Activated CD4-positive, alpha-beta T cell treated with anti-CD3 and anti-CD28 coated beads, Interleukin-2, amount 10 ng/mL, durations not matched to agents 24 days and 14 days (primary cell): ENCODE results near the gene GP1BA. TPM values are rescaled to one million over a fixed set of nuclear protein-coding genes. Genes with fewer than 3 reads are reported as not detected.

Experiments used
- DNase-seq: peaks from one replicate; pipeline ENCODE4 v3.0.0; 2022
- H3K27ac Mint-ChIP-seq: one replicate; pipeline ENCODE4 v1.8.0; 2022; ENCODE audit warnings: mild to moderate bottlenecking, mixed read lengths
- H3K27me3 Mint-ChIP-seq: one replicate; pipeline ENCODE4 v1.8.0; 2022; ENCODE audit warnings: mixed read lengths
- H3K36me3 Mint-ChIP-seq: one replicate; pipeline ENCODE4 v1.8.0; 2022; ENCODE audit warnings: low read depth, mild to moderate bottlenecking, mixed read lengths
- H3K4me1 Mint-ChIP-seq: one replicate; pipeline ENCODE4 v1.8.0; 2021; ENCODE audit warnings: mixed read lengths
- H3K4me3 Mint-ChIP-seq: one replicate; pipeline ENCODE4 v1.8.0; 2022; ENCODE audit warnings: mild to moderate bottlenecking, moderate library complexity, mixed read lengths
- H3K9me3 Mint-ChIP-seq: one replicate; pipeline ENCODE4 v1.8.0; 2021; ENCODE audit warnings: mixed read lengths
- intact Hi-C: fragments of 100-400 bp; cut with micrococcal nuclease; formaldehyde crosslinking; loops from one replicate; pipeline ENCODE4 v1.15.1; 2023
- total RNA-seq: library from RNA; stranded (reverse); gene quantifications from 2 replicates; pipeline ENCODE4 v1.2.3, GENCODE V29; 2022

Gene GP1BA
- total RNA-seq, 1 donor from 2014 or later: not detected

- H3K4me3 Mint-ChIP-seq: no peak overlapping the region
- DNase-seq: no peak
- no peak overlapping the region for H3K27ac Mint-ChIP-seq
- intact Hi-C loops: no loop called here
- no peaks in the 10 kb centered on the region for H3K9me3 Mint-ChIP-seq
- peaks cover 3% of the 10 kb centered on the region for H3K4me1 Mint-ChIP-seq
- peaks cover 57% of the 10 kb centered on the region for H3K36me3 Mint-ChIP-seq
- no peaks in the 10 kb centered on the region for H3K27me3 Mint-ChIP-seq
Observed at GRCh38 chr17:4972752-4973151, 40.7 kb downstream of the GP1BA start.

- Mint-ChIP-seq H3K27me3 (no peaks in the 10 kb centered on the region), H3K36me3 (peaks cover 64% of the 10 kb centered on the region), H3K4me1 (peaks cover 3% of the 10 kb centered on the region), H3K4me3 (no peak overlapping the region), H3K27ac (peak overlapping the region; percentile 18), H3K9me3 (no peaks in the 10 kb centered on the region)
- no peak for DNase-seq
- intact Hi-C loops: no loop called here
Observed at GRCh38 chr17:4973256-4974114, 41.4 kb downstream of the GP1BA start.

DNA sequence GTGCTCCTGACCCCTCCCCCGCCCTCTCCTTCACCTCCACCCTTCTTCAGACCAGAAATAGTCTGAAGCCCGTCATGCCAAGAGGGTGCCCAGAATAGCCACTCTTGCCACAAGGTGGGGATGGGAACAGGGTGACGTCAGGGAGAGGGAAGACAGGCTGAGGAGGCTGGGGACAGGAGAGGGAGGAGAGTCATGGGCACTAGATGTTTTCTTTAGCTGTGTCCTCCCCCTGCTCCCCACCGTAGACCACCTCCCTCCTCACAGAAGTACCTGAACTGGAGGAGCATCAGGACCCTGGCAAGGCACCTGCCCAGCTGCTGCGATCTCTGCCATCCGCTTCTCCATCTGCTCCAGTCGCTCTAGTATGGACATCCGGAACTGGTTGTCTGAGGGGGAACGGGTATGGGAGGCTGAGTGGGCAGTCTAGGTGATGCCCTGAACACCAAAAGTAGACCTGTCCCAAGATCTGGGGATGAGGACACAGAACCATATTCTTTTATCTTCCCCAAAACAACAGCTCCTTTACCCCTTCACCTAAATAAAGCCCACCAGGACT lies 42.1 kb downstream of the GP1BA start:
- Mint-ChIP-seq H3K4me3 (no peak overlapping the region), H3K9me3 (no peaks in the 10 kb centered on the region), H3K4me1 (peaks cover 3% of the 10 kb centered on the region), H3K27ac (no peak overlapping the region), H3K36me3 (peaks cover 69% of the 10 kb centered on the region), H3K27me3 (no peaks in the 10 kb centered on the region)
- DNase-seq: no peak
- intact Hi-C loops: no loop called here

GRCh38 chr17:4978726-4979125 lies 46.6 kb downstream of the GP1BA start:
- H3K9me3 Mint-ChIP-seq: no peaks in the 10 kb centered on the region
- H3K27ac Mint-ChIP-seq: no peak overlapping the region
- intact Hi-C loops: no loop called here
- H3K27me3 Mint-ChIP-seq: no peaks in the 10 kb centered on the region
- H3K4me3 Mint-ChIP-seq: no peak overlapping the region
- DNase-seq: no peak
- H3K4me1 Mint-ChIP-seq: peaks cover 21% of the 10 kb centered on the region
- peaks cover 77% of the 10 kb centered on the region for H3K36me3 Mint-ChIP-seq

DNA sequence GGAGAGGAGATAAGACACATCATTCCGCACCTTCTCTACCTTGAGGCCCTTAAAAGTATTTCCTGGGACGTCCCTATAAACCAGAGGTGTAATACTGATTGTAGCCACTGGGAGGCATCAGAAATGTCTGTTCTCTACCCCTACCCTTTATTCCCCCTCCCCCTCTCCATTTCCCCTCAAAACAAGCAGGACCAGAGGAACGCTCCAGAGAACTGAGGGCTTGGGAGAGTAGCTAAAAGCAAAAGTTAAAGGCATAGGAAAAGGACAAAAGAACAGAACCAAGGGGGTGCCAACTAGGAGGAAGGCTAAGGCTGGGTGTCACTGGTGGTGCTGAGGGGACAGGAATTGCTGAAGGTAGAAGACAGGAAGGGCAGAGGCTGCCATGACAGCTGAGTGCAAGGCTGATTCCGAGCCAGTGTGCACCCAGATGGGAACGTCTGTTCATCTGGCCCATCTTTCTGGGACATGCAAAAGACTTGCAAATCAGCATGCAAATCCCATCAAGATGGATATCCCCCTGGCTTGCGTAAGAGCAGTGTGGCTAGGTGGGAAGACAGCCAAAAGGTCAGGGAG lies 48.7 kb downstream of the GP1BA start:
- Mint-ChIP-seq H3K27me3 (no peaks in the 10 kb centered on the region), H3K36me3 (peaks cover 66% of the 10 kb centered on the region), H3K27ac (peak overlapping the region; percentile 72), H3K4me3 (no peak overlapping the region), H3K9me3 (no peaks in the 10 kb centered on the region), H3K4me1 (peaks cover 24% of the 10 kb centered on the region)
- intact Hi-C loops: loop anchor here (1.0 kb wide), 1 partner anchor 82 kb away; no protein-coding TSS in a partner anchor
- DNase-seq: peak; percentile 89

DNA sequence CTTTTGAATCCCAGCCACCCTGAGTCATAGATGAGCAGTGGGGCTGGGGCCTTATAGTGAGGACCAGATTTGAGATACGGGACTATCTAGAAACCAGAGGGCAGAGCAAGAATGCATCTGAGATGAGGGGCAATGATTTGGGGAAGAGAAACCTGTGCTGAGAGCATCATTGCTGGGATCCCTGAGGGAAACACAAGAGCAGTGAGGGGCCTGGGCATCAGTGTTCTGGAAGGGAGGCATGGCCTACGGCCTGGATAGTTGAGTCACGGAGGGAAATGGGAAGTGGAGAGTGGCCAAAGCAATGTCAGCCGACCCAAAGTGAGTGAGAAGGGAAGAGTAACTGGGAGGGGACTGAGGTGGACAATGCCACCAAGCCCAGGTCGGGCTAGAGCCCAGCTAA lies 50.2 kb downstream of the GP1BA start:
- H3K4me3 Mint-ChIP-seq: no peak overlapping the region
- H3K9me3 Mint-ChIP-seq: no peaks in the 10 kb centered on the region
- H3K4me1 Mint-ChIP-seq: peaks cover 35% of the 10 kb centered on the region
- intact Hi-C loops: no loop called here
- H3K27me3 Mint-ChIP-seq: no peaks in the 10 kb centered on the region
- DNase-seq: no peak
- no peak overlapping the region for H3K27ac Mint-ChIP-seq
- peaks cover 63% of the 10 kb centered on the region for H3K36me3 Mint-ChIP-seq

Other genes starting within 250 kb of the GP1BA start
- gene PELP1, start 228.1 kb upstream of the GP1BA start, total RNA-seq: 140 and 141 TPM in 2 replicates
- gene ARRB2, start 221.6 kb upstream of the GP1BA start, total RNA-seq: 189 and 193 TPM in 2 replicates
- 19.1 and 20.4 TPM in 2 replicates for gene MED11, start 200.8 kb upstream of the GP1BA start, total RNA-seq
- gene ZMYND15, start 192.4 kb upstream of the GP1BA start, total RNA-seq: not detected in 2 replicates
- 1.8 and 2.5 TPM in 2 replicates for gene CXCL16, start 192.3 kb upstream of the GP1BA start, total RNA-seq
- not detected in 2 replicates for gene TM4SF5, start 160.4 kb upstream of the GP1BA start, total RNA-seq
- not detected in 2 replicates for gene VMO1, start 145.9 kb upstream of the GP1BA start, total RNA-seq
- gene GLTPD2, start 143.3 kb upstream of the GP1BA start, total RNA-seq: not detected in 2 replicates
- gene PSMB6, start 136.1 kb upstream of the GP1BA start, total RNA-seq: 208 and 209 TPM in 2 replicates
- gene PLD2, start 125.1 kb upstream of the GP1BA start, total RNA-seq: 14.5 and 16.1 TPM in 2 replicates
- gene MINK1, start 98.9 kb upstream of the GP1BA start, total RNA-seq: 56.1 and 59.7 TPM in 2 replicates
- gene C17orf107, start 32.7 kb upstream of the GP1BA start, total RNA-seq: 1.4 and 1.7 TPM in 2 replicates
- 0.42 and 0.64 TPM in 2 replicates for gene CHRNE, start 29.2 kb upstream of the GP1BA start, total RNA-seq
- gene SLC25A11, start 7.8 kb downstream of the GP1BA start, total RNA-seq: 104 and 106 TPM in 2 replicates
- gene RNF167, start 8.0 kb downstream of the GP1BA start, total RNA-seq: 119 and 125 TPM in 2 replicates
- 1,471 and 1,473 TPM in 2 replicates for gene PFN1, start 16.3 kb downstream of the GP1BA start, total RNA-seq
- 45.3 and 51.0 TPM in 2 replicates for gene ENO3, start 18.8 kb downstream of the GP1BA start, total RNA-seq
- gene SPAG7, start 35.5 kb downstream of the GP1BA start, total RNA-seq: 58.7 and 62.3 TPM in 2 replicates
- 87.7 and 89.7 TPM in 2 replicates for gene CAMTA2, start 55.4 kb downstream of the GP1BA start, total RNA-seq
- gene INCA1, start 65.2 kb downstream of the GP1BA start, total RNA-seq: 0.56 and 0.69 TPM in 2 replicates
- gene KIF1C, start 65.7 kb downstream of the GP1BA start, total RNA-seq: 62.3 TPM in 2 replicates
- gene SLC52A1, start 103.1 kb downstream of the GP1BA start, total RNA-seq: 0.14 TPM in 2 replicates
- 1.9 and 2.6 TPM in 2 replicates for gene ZFP3, start 146.2 kb downstream of the GP1BA start, total RNA-seq
- gene ZNF232, start 179.6 kb downstream of the GP1BA start, total RNA-seq: 17.4 and 19.8 TPM in 2 replicates
- 0.02 TPM in 2 replicates for gene USP6, start 183.8 kb downstream of the GP1BA start, total RNA-seq